Trophoblast cell (in vitro differentiated cells and primary cell): ENCODE results near the gene UBE2E1.

ENCODE experiments used
- DNase-seq, 2 donors: peaks; one replicate each; pipeline ENCODE4 v3.0.0-alpha.2; 2016
- H2AFZ ChIP-seq: 2 replicates; pipeline ENCODE4 v1.6.1; 2013; ENCODE audit warnings: low read length, moderate library complexity, mild to moderate bottlenecking; ENCODE audit not compliant: insufficient read depth, poor library complexity
- H2AK5ac ChIP-seq: 2 replicates; pipeline ENCODE4 v1.6.1; 2013; ENCODE audit warnings: mild to moderate bottlenecking, low read length
- H2BK120ac ChIP-seq: 2 replicates; pipeline ENCODE4 v1.6.1; 2013; ENCODE audit warnings: low read length, mild to moderate bottlenecking, moderate library complexity; ENCODE audit not compliant: insufficient read depth, poor library complexity
- H2BK12ac ChIP-seq: 2 replicates; pipeline ENCODE4 v1.6.1; 2013; ENCODE audit warnings: mild to moderate bottlenecking, low read length, moderate library complexity
- H2BK5ac ChIP-seq: 2 replicates; pipeline ENCODE4 v1.6.1; 2013; ENCODE audit warnings: low read length, low read depth, moderate library complexity, mild to moderate bottlenecking; ENCODE audit not compliant: poor library complexity
- H3K14ac ChIP-seq: 2 replicates; pipeline ENCODE4 v1.6.1; 2013; ENCODE audit warnings: mild to moderate bottlenecking, low read length
- H3K18ac ChIP-seq: 2 replicates; pipeline ENCODE4 v1.6.1; 2013; ENCODE audit warnings: mild to moderate bottlenecking, low read length
- H3K23ac ChIP-seq: 2 replicates; pipeline ENCODE4 v1.6.1; 2013; ENCODE audit warnings: low read length
- H3K27ac ChIP-seq: 2 replicates; pipeline ENCODE4 v1.5.1; 2013; ENCODE audit warnings: low read depth, mild to moderate bottlenecking, inconsistent platforms, low read length, moderate library complexity
- H3K27me3 ChIP-seq: 2 replicates; pipeline ENCODE4 v1.6.1; 2013; ENCODE audit warnings: inconsistent platforms, mild to moderate bottlenecking, low read length, moderate library complexity; ENCODE audit not compliant: insufficient read depth
- H3K36me3 ChIP-seq, 2 experiments: 1 replicate in 1 of 2; 2 replicates in 1 of 2; pipeline ENCODE4 v1.6.1; 2013; ENCODE audit warnings: low read length in 2 of 2, mild to moderate bottlenecking in 2 of 2, moderate library complexity in 1 of 2; ENCODE audit not compliant: insufficient read depth in 2 of 2, control insufficient read depth in 1 of 2
- H3K4ac ChIP-seq: 2 replicates; pipeline ENCODE4 v1.6.1; 2013; ENCODE audit warnings: low read depth, mild to moderate bottlenecking, low read length, moderate library complexity
- H3K4me1 ChIP-seq, 2 experiments: 1 replicate in 1 of 2; 2 replicates in 1 of 2; pipeline ENCODE4 v1.6.1; 2013; ENCODE audit warnings: low read length in 2 of 2, mild to moderate bottlenecking in 2 of 2, moderate library complexity in 1 of 2; ENCODE audit not compliant: insufficient read depth in 2 of 2, control insufficient read depth in 1 of 2
- H3K4me2 ChIP-seq: 2 replicates; pipeline ENCODE4 v1.6.1; 2013; ENCODE audit warnings: inconsistent platforms, mild to moderate bottlenecking, low read length, moderate library complexity
- H3K4me3 ChIP-seq: 2 replicates; pipeline ENCODE4 v1.5.1; 2013; ENCODE audit warnings: mild to moderate bottlenecking, low read depth, low read length, inconsistent platforms
- H3K79me1 ChIP-seq: one replicate; pipeline ENCODE4 v1.6.1; 2013; ENCODE audit warnings: low read length
- H3K79me2 ChIP-seq: 2 replicates; pipeline ENCODE4 v1.6.1; 2013; ENCODE audit warnings: low read length, mild to moderate bottlenecking; ENCODE audit not compliant: control insufficient read depth, insufficient read depth, poor library complexity
- H3K9ac ChIP-seq: 2 replicates; pipeline ENCODE4 v1.6.1; 2013; ENCODE audit warnings: mild to moderate bottlenecking, low read length
- H3K9me3 ChIP-seq: 2 replicates; pipeline ENCODE4 v1.6.1; 2013; ENCODE audit warnings: low read depth, mild to moderate bottlenecking, control low read depth, inconsistent platforms, low read length; ENCODE audit not compliant: insufficient read depth
- H4K12ac ChIP-seq: 2 replicates; pipeline ENCODE4 v1.6.1; 2013; ENCODE audit warnings: low read depth, mild to moderate bottlenecking, low read length, moderate library complexity
- H4K8ac ChIP-seq: 2 replicates; pipeline ENCODE4 v1.6.1; 2013; ENCODE audit warnings: low read depth, mild to moderate bottlenecking, low read length, moderate library complexity
- H4K91ac ChIP-seq: one replicate; pipeline ENCODE4 v1.6.1; 2013; ENCODE audit warnings: low read depth, mild to moderate bottlenecking, low read length, moderate library complexity
- WGBS: extraction: QIAGEN DNeasy Blood & Tissue Kit; methylation state at CpG from one replicate; pipeline ENCODE4 v1.1.7; 2013; ENCODE audit warnings: missing lambda C conversion rate; ENCODE audit not compliant: insufficient read length, insufficient coverage; ENCODE audit errors: extremely low coverage; 5-methylcytosine and 5-hydroxymethylcytosine counted together

UBE2E1 gene

GRCh38 chr3:23778446-23778845, 27.3 kb upstream of the UBE2E1 start:
- Histone ChIP-seq H3K27ac (no peak overlapping the region), H2BK5ac (no peak overlapping the region), H2AK5ac (no peak overlapping the region), H2BK12ac (no peak overlapping the region), H2AFZ (no peak overlapping the region), H3K4me1 (no peaks in the 10 kb centered on the region), H3K4ac (no peak overlapping the region), H4K91ac (no peak overlapping the region), H3K4me2 (no peak overlapping the region), H3K79me2 (no peaks in the 10 kb centered on the region), H3K9me3 (no peaks in the 10 kb centered on the region), H3K4me3 (no peak overlapping the region), H3K18ac (no peak overlapping the region), H3K79me1 (no peaks in the 10 kb centered on the region), H4K12ac (no peak overlapping the region), H3K9ac (no peak overlapping the region), H4K8ac (no peak overlapping the region), H3K36me3 (no peaks in the 10 kb centered on the region), H3K27me3 (no peaks in the 10 kb centered on the region), H3K23ac (no peak overlapping the region), H2BK120ac (no peak overlapping the region), H3K14ac (no peak overlapping the region)
- WGBS: no CpG with 5 or more reads among the region's 2 CpGs
- DNase-seq: no peak

DNA sequence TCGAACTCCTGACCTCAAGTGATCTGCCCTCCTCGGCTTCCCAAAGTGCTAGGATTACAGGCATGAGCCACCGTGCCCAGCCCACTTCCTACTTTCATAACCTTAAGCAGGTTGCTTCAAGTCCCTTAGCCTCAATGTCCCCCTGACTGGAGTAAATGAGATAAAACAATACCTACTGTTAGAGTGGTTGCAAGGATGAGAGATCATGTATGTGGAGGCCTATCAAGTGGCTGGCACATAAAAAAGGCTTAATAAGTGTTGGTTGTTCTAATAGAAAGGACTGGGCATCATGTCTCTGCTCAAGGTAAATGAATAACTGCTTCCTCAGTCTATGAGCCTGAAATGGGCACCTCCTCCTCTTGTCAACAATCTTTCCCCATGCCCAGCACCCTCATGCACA, 25.9 kb upstream of the UBE2E1 start:
- no peak overlapping the region for H3K27ac ChIP-seq
- H3K4me1 ChIP-seq: no peaks in the 10 kb centered on the region
- no peak overlapping the region for H3K4me3 ChIP-seq
- no peak overlapping the region for H4K8ac ChIP-seq
- no peak overlapping the region for H2AFZ ChIP-seq
- no peak overlapping the region for H3K9ac ChIP-seq
- no peak overlapping the region for H3K18ac ChIP-seq
- H3K4me2 ChIP-seq: no peak overlapping the region
- H3K23ac ChIP-seq: no peak overlapping the region
- no peak overlapping the region for H3K14ac ChIP-seq
- no peak overlapping the region for H2AK5ac ChIP-seq
- no peak overlapping the region for H4K12ac ChIP-seq
- WGBS: no CpG with 5 or more reads among the region's 3 CpGs
- H3K4ac ChIP-seq: no peak overlapping the region
- no peaks in the 10 kb centered on the region for H3K79me2 ChIP-seq
- no peaks in the 10 kb centered on the region for H3K79me1 ChIP-seq
- no peak overlapping the region for H2BK5ac ChIP-seq
- no peaks in the 10 kb centered on the region for H3K27me3 ChIP-seq
- no peaks in the 10 kb centered on the region for H3K9me3 ChIP-seq
- H3K36me3 ChIP-seq: no peaks in the 10 kb centered on the region
- H4K91ac ChIP-seq: no peak overlapping the region
- no peak overlapping the region for H2BK12ac ChIP-seq
- no peak overlapping the region for H2BK120ac ChIP-seq
- no peak for DNase-seq

DNA sequence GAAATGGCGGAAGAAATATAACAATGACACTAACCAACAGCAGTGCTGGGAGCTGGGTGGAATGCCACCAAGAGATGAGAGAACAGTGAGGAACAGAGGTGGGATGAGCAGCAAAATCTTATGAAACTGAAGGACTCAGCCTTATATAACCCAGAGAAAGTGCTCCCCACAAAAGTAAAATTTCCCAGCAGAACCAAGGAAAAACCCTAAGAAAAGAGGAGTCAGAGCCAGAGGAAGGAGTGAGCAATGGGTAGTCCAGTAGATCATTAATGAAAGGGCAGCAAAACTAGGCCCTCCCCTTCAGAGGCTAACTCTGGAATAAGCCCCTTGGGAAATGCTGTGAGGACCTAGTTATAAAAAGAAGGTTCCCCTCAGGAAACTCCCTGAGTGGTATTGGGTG, 24.7 kb upstream of the UBE2E1 start:
- H3K4ac ChIP-seq: no peak overlapping the region
- no peaks in the 10 kb centered on the region for H3K79me2 ChIP-seq
- H2AFZ ChIP-seq: no peak overlapping the region
- no CpG with 5 or more reads among the region's 1 CpG for WGBS
- no peak overlapping the region for H2BK12ac ChIP-seq
- no peak overlapping the region for H3K14ac ChIP-seq
- no peaks in the 10 kb centered on the region for H3K27me3 ChIP-seq
- H3K18ac ChIP-seq: no peak overlapping the region
- H3K27ac ChIP-seq: no peak overlapping the region
- H4K12ac ChIP-seq: no peak overlapping the region
- H3K4me3 ChIP-seq: no peak overlapping the region
- H2BK5ac ChIP-seq: no peak overlapping the region
- no peaks in the 10 kb centered on the region for H3K9me3 ChIP-seq
- H3K36me3 ChIP-seq: no peaks in the 10 kb centered on the region
- H3K9ac ChIP-seq: no peak overlapping the region
- H3K4me2 ChIP-seq: no peak overlapping the region
- DNase-seq: no peak
- H4K8ac ChIP-seq: no peak overlapping the region
- H3K23ac ChIP-seq: no peak overlapping the region
- no peak overlapping the region for H2AK5ac ChIP-seq
- no peaks in the 10 kb centered on the region for H3K4me1 ChIP-seq
- H3K79me1 ChIP-seq: no peaks in the 10 kb centered on the region
- no peak overlapping the region for H2BK120ac ChIP-seq
- no peak overlapping the region for H4K91ac ChIP-seq

DNA sequence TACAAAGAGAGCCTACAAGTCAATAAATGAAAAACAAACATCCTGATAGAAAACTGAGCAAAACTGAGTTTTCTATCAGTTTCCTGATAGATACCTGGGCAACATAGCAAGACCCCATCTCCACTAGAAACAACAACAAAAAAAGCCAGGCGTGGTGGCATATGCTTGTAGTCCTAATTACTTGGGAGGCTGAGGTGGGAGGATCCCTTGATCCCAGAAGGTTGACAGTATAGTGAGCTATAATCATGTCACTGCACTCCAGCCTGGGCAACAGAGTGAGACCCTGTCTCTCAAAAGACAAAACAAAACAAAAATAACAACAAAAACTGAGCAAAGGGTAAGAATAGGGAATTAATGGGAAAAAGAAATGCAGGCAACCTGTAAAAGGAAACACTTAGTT, 23.9 kb upstream of the UBE2E1 start:
- no peak overlapping the region for H3K4ac ChIP-seq
- no peak overlapping the region for H2AFZ ChIP-seq
- H3K27me3 ChIP-seq: no peaks in the 10 kb centered on the region
- no peak overlapping the region for H3K23ac ChIP-seq
- no peaks in the 10 kb centered on the region for H3K79me2 ChIP-seq
- no peak overlapping the region for H3K14ac ChIP-seq
- no peak overlapping the region for H2BK5ac ChIP-seq
- no peak overlapping the region for H3K9ac ChIP-seq
- no peak overlapping the region for H2AK5ac ChIP-seq
- H4K12ac ChIP-seq: no peak overlapping the region
- no peak overlapping the region for H2BK12ac ChIP-seq
- no peak overlapping the region for H3K4me3 ChIP-seq
- no peak overlapping the region for H3K4me2 ChIP-seq
- H4K8ac ChIP-seq: no peak overlapping the region
- H3K36me3 ChIP-seq: no peaks in the 10 kb centered on the region
- DNase-seq: no peak
- H3K4me1 ChIP-seq: no peaks in the 10 kb centered on the region
- no peak overlapping the region for H3K27ac ChIP-seq
- no peaks in the 10 kb centered on the region for H3K79me1 ChIP-seq
- no peak overlapping the region for H4K91ac ChIP-seq
- H2BK120ac ChIP-seq: no peak overlapping the region
- H3K9me3 ChIP-seq: no peaks in the 10 kb centered on the region
- H3K18ac ChIP-seq: no peak overlapping the region
- WGBS: no CpG with 5 or more reads among the region's 1 CpG
